Activated T-helper 1 cell treated with anti-CD3 and anti-CD28 coated beads, Interleukin-12 subunit alpha, Interleukin-12 subunit beta, Interleukin-2, Interleukin-4 antibody, amounts not matched to agents 30 ng/mL and 10 ng/mL and 1 ng/mL, durations not matched to agents 14 hours and 24 hours and 36 hours (primary cell): ENCODE measurements around the gene LIMCH1. TPM values are rescaled to one million over a fixed set of nuclear protein-coding genes. Genes with fewer than 3 reads are reported as not detected.

Experiments
- DNase-seq: peaks from one replicate; pipeline ENCODE4 v3.0.0; 2021; ENCODE audit warnings: low spot score
- H3K27ac Mint-ChIP-seq: one replicate; pipeline ENCODE4 v1.8.0; 2021; ENCODE audit warnings: mild to moderate bottlenecking, mixed read lengths
- H3K27me3 Mint-ChIP-seq: one replicate; pipeline ENCODE4 v1.8.0; 2022; ENCODE audit warnings: mild to moderate bottlenecking, moderate library complexity, mixed read lengths; ENCODE audit not compliant: insufficient read depth
- H3K36me3 Mint-ChIP-seq: one replicate; pipeline ENCODE4 v1.8.0; 2021; ENCODE audit warnings: low read depth, mixed read lengths
- H3K4me1 Mint-ChIP-seq: one replicate; pipeline ENCODE4 v1.8.0; 2021; ENCODE audit warnings: low read depth, mixed read lengths
- H3K4me3 Mint-ChIP-seq: one replicate; pipeline ENCODE4 v1.8.0; 2021; ENCODE audit warnings: mild to moderate bottlenecking, moderate library complexity, mixed read lengths
- H3K9me3 Mint-ChIP-seq: one replicate; pipeline ENCODE4 v1.8.0; 2021; ENCODE audit warnings: mixed read lengths
- intact Hi-C: fragments of 100-400 bp; cut with micrococcal nuclease; formaldehyde crosslinking; loops from one replicate; pipeline ENCODE4 v1.15.1; 2024
- total RNA-seq: library from RNA; stranded (reverse); gene quantifications from 2 replicates; pipeline ENCODE4 v1.2.3, GENCODE V29; 2022

The LIMCH1 gene
- total RNA-seq, 1 donor from 2014 or later = not detected

DNA sequence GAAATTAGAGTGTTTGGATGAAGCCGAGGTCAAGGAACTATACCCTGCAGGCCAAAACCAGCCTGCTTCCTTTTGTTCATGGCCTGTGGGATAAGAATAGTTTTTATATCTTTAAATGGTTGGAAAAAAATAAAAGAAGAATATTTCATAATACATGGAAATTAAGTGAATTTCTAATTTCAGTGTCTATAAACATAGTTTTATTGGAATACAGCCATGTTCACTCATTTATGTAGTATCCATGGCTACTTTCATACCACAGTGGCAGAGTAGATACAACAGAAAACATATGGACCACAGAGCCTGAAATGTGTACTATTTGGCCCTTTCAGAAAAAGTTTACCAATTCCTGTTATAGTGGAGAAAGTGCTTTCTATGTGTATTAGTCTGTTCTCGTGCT lies 13.6 kb downstream of the LIMCH1 start:
- Mint-ChIP-seq H3K9me3 (no peaks in the 10 kb centered on the region), H3K4me3 (no peak overlapping the region), H3K27me3 (peaks cover 2% of the 10 kb centered on the region), H3K36me3 (no peaks in the 10 kb centered on the region), H3K27ac (no peak overlapping the region), H3K4me1 (no peaks in the 10 kb centered on the region)
- intact Hi-C loops = no loop called here
- no peak for DNase-seq

DNA sequence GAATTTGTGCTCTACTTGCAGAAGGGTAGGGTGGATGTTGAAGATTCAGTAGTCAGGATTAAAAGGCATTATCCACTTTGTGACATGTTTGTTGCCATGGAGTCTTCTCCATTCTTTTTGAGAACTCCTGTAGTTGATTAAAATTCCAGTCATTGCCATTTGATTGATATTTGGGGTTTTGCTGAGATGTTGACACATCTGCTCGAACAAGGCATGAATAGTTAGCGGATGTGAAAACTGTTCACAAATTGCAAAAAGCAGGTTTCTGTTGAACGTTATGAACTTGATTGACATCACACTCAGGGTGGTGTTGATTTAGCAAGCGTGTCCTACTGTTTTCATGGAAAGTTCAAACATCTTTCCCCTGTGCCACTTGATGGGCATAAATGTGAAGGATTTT lies 16.9 kb downstream of the LIMCH1 start:
- Mint-ChIP-seq H3K27ac (no peak overlapping the region), H3K4me1 (no peaks in the 10 kb centered on the region), H3K36me3 (no peaks in the 10 kb centered on the region), H3K9me3 (no peaks in the 10 kb centered on the region), H3K4me3 (no peak overlapping the region), H3K27me3 (no peaks in the 10 kb centered on the region)
- DNase-seq = no peak
- intact Hi-C loops = loop anchor here (1.0 kb wide), 1 partner anchor 26 kb away; no protein-coding TSS in a partner anchor

DNA sequence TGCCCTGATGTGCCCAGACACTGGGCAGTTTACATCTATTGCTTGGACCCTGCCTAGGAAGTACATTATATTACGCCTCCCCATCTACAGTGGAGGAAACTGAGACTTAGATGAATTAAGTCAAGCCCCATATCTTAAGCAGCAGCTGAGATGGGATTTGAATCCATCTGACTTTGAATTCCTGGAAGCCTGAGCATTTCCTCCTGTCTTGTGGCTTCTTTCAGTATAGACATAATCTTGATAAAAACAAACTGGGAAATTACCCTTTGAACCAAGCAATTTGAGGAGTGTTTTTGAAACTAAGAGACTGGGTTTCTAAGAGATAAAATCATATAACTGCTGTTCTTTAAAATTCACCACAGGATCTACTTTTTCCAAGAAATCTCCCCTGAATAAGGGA lies 18.6 kb downstream of the LIMCH1 start:
- Mint-ChIP-seq H3K4me3 (no peak overlapping the region), H3K27me3 (no peaks in the 10 kb centered on the region), H3K27ac (no peak overlapping the region), H3K36me3 (no peaks in the 10 kb centered on the region), H3K4me1 (no peaks in the 10 kb centered on the region), H3K9me3 (no peaks in the 10 kb centered on the region)
- DNase-seq = no peak
- intact Hi-C loops = no loop called here

DNA sequence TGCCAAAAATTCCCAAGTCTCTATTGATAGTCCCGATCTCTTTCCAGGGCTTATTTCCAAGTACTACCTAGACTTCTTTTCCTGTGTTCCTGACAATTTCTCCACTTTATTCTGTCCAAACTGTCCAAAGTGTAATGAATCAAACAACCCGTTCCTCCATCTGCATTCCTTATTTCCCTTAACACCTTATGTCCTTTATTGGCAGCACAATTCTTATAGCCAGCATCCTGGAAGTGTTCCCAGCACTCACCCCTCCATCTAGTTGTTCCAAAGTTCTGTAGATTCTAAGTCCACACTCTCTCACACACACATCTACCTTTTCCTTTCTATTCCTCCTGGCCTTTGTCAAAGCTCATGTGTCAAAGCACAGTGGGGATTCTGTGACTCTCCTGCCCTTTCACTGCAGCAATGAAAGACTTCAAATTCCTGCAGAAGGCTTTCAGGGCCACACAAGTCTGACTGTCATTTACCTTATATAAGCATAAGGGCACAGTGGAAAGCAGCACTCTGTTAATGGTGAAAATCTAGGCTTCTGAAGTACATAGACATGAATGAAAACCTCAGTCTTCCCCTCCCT lies 22.1 kb downstream of the LIMCH1 start:
- DNase-seq = no peak
- H3K27me3 Mint-ChIP-seq = no peaks in the 10 kb centered on the region
- H3K27ac Mint-ChIP-seq = no peak overlapping the region
- no peaks in the 10 kb centered on the region for H3K36me3 Mint-ChIP-seq
- H3K9me3 Mint-ChIP-seq = no peaks in the 10 kb centered on the region
- intact Hi-C loops = no loop called here
- H3K4me3 Mint-ChIP-seq = no peak overlapping the region
- H3K4me1 Mint-ChIP-seq = no peaks in the 10 kb centered on the region

DNA sequence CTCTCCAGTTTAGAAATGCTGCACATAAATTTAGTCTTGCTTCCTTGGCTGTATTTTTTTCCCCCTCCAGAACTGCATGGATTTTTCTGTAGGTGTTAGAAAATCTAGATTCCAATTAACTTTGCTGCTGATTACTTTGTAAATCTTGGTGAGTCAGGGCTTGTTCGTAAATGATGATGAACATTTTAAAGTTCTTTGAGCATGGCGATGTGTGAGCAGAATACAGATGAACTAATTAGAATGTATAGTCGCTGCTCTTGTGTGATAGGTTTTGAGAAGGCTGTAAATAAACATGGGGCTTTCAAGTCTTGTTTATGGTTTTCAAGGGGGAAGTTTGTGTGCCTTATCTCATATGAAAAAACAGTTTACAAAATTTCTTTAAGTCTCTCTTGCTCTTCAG lies 23.3 kb downstream of the LIMCH1 start:
- H3K36me3 Mint-ChIP-seq = no peaks in the 10 kb centered on the region
- intact Hi-C loops = no loop called here
- no peaks in the 10 kb centered on the region for H3K27me3 Mint-ChIP-seq
- no peak for DNase-seq
- no peaks in the 10 kb centered on the region for H3K9me3 Mint-ChIP-seq
- no peak overlapping the region for H3K27ac Mint-ChIP-seq
- H3K4me1 Mint-ChIP-seq = no peaks in the 10 kb centered on the region
- no peak overlapping the region for H3K4me3 Mint-ChIP-seq

DNA sequence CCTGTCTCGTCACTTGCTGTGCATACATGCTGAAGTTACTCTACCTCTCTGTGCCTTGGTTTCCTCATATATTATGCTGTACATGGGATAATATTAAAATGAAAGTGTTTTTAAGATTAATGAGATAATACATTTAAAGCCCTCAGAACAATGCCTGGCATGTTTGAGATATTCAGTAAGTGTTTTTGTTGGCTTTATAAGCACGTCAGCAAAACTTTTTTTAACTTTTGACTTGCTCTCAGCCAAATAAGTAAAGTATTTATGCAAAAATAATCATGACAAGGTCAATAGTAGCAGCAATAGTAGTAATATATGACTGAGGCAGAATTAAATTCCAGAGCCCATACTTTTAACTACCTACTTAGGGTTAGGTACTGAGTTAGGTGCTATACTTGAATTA lies 29.2 kb downstream of the LIMCH1 start:
- Mint-ChIP-seq H3K4me3 (no peak overlapping the region), H3K4me1 (no peaks in the 10 kb centered on the region), H3K27me3 (no peaks in the 10 kb centered on the region), H3K36me3 (no peaks in the 10 kb centered on the region), H3K9me3 (no peaks in the 10 kb centered on the region), H3K27ac (no peak overlapping the region)
- no peak for DNase-seq
- intact Hi-C loops = no loop called here

DNA sequence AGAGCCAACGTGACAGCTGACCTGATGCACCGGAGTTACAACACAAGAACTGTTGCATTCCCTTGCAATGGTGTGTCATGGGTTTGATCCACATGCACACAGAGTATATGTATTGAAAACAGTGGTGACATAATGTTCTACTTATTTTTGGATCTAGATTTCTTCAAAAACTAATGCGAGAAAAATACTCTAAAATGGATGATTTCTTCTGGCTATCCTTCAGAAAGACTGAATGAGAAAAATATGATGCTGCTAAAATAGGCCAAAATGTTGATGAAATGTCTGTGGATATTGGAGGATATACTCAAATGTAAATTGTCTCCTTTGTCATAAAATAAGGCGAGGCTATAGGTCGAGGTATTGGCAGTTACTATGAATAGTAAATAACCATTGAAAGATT lies 30.4 kb downstream of the LIMCH1 start:
- Mint-ChIP-seq H3K36me3 (no peaks in the 10 kb centered on the region), H3K4me3 (no peak overlapping the region), H3K9me3 (no peaks in the 10 kb centered on the region), H3K27ac (no peak overlapping the region), H3K27me3 (no peaks in the 10 kb centered on the region), H3K4me1 (no peaks in the 10 kb centered on the region)
- no peak for DNase-seq
- intact Hi-C loops = no loop called here

DNA sequence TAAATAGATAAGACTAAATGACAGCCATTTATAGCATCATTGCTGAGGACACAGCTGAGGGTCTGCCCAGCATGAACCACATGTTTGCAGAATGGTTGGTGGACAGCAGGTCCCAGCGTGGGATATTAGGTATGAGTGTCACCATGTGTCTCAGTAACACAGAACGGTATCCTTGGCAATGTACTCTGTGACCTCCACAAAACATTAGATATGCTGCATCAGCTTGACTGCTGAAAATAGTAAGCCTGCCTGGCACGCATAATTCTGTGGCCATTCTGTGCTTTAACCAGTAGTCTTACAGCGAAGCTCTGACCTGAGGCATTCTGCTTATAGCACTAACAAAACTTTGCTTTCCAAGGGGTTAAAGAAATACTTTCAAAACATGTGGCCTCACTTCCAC lies 32.0 kb downstream of the LIMCH1 start:
- Mint-ChIP-seq H3K4me3 (no peak overlapping the region), H3K36me3 (no peaks in the 10 kb centered on the region), H3K9me3 (no peaks in the 10 kb centered on the region), H3K27me3 (no peaks in the 10 kb centered on the region), H3K27ac (no peak overlapping the region), H3K4me1 (no peaks in the 10 kb centered on the region)
- DNase-seq = no peak
- intact Hi-C loops = no loop called here

DNA sequence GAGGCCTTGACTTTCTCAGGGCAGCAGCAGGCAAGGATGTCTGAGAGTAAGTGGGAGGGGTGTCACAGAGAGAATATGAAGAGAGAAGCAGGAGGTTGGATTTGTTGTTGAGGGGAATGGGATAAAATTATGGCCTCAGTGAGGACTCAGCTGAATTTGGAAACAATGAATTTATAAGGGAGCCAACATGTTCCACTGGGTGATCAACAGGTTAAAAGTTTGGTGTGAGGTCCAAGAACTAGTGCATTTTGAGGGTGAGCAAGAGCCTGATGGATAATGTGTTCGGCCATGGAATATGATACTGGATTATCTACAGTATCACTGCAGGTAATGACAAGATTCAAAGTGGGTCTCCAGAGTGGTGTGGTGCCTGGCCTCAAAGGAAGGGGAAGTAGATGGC lies 33.5 kb downstream of the LIMCH1 start:
- no peaks in the 10 kb centered on the region for H3K4me1 Mint-ChIP-seq
- intact Hi-C loops = no loop called here
- no peak for DNase-seq
- H3K9me3 Mint-ChIP-seq = no peaks in the 10 kb centered on the region
- no peaks in the 10 kb centered on the region for H3K36me3 Mint-ChIP-seq
- H3K4me3 Mint-ChIP-seq = no peak overlapping the region
- no peak overlapping the region for H3K27ac Mint-ChIP-seq
- no peaks in the 10 kb centered on the region for H3K27me3 Mint-ChIP-seq

DNA sequence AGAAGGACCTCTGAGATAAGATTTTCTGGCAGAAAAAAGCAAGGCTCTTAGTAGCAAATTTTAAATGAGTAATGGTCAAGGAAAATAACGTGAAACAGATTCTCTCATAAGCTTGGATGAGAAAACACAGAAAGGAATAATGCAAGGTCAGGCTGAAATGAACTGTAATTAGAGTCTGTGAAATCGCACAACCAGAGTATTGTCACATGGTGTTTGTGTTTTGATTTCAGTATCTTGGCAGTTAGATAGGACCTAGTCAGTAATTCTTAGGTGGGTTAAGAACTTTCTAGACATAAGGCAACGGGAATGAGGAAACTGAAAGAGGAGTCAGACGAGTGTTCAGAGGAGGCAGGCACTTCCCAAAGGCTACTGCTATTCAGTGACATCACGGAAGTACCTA lies 34.6 kb downstream of the LIMCH1 start:
- no peaks in the 10 kb centered on the region for H3K9me3 Mint-ChIP-seq
- H3K27ac Mint-ChIP-seq = no peak overlapping the region
- H3K27me3 Mint-ChIP-seq = no peaks in the 10 kb centered on the region
- H3K4me3 Mint-ChIP-seq = no peak overlapping the region
- no peak for DNase-seq
- intact Hi-C loops = no loop called here
- H3K36me3 Mint-ChIP-seq = no peaks in the 10 kb centered on the region
- H3K4me1 Mint-ChIP-seq = no peaks in the 10 kb centered on the region

DNA sequence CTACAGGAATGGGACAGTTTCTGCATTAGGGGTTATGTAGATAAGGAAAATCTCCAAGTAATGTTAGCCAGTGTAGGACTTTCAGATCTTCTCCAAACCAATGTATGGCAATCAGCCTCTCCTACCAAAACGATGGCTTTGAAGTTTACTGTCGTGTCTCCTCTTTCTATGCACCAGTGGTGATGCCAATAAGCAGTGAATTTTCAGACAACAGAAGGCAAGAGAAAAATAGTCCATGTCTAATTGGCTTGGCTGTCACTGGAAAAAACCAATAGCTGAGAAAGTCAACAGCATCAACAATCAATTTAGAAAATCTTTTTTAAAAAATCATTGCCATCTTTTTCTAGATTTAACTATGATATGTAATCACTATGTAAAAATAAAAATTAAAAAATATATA lies 35.0 kb downstream of the LIMCH1 start:
- Mint-ChIP-seq H3K27ac (no peak overlapping the region), H3K27me3 (no peaks in the 10 kb centered on the region), H3K4me3 (no peak overlapping the region), H3K36me3 (no peaks in the 10 kb centered on the region), H3K9me3 (no peaks in the 10 kb centered on the region), H3K4me1 (no peaks in the 10 kb centered on the region)
- intact Hi-C loops = no loop called here
- no peak for DNase-seq

DNA sequence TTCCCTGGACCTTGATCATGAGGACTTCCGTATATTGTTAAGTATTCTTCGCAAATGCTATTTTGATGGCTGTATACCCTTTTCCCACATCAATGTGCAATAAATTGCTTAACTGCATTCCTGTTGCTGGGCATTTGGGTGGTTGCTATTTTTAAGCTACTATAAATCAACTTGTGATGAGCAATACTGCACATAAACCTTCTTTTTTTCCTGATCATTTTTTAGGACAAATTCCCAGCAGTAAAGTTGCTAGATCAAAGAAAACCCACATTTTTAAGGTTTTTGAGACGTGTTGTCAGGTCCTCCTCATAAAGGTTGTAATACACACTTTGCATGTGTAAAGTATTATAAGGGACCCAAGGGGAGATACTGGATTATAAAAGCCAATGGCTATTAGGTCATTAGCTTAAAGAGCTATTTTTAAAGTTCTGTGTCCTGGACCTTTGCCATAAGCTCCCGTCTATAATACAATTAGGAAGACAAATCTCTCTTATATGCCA lies 35.6 kb downstream of the LIMCH1 start:
- no peak overlapping the region for H3K4me3 Mint-ChIP-seq
- H3K27me3 Mint-ChIP-seq = no peaks in the 10 kb centered on the region
- H3K36me3 Mint-ChIP-seq = no peaks in the 10 kb centered on the region
- intact Hi-C loops = no loop called here
- H3K9me3 Mint-ChIP-seq = no peaks in the 10 kb centered on the region
- H3K4me1 Mint-ChIP-seq = no peaks in the 10 kb centered on the region
- no peak overlapping the region for H3K27ac Mint-ChIP-seq
- no peak for DNase-seq

DNA sequence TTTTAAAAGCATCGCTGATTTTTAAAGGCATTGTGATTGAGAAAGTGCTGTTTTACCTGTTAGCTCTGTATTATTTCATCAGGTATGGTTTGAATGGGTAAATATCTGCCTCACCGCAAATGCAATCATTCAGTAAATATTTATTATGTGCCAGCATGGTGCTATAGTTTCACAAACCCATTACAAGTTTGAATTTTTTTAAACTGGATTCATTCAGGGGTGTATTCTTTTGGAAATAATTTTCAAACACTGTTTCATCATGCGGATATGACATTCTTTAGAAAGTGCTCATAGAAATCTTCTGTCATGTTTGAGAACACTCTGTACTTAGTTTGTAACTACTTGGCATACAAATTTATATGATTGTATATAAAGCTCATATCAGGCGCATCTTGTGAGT lies 37.2 kb downstream of the LIMCH1 start:
- H3K27ac Mint-ChIP-seq = no peak overlapping the region
- H3K9me3 Mint-ChIP-seq = no peaks in the 10 kb centered on the region
- no peaks in the 10 kb centered on the region for H3K27me3 Mint-ChIP-seq
- H3K4me3 Mint-ChIP-seq = no peak overlapping the region
- no peak for DNase-seq
- H3K4me1 Mint-ChIP-seq = no peaks in the 10 kb centered on the region
- H3K36me3 Mint-ChIP-seq = no peaks in the 10 kb centered on the region
- intact Hi-C loops = no loop called here

DNA sequence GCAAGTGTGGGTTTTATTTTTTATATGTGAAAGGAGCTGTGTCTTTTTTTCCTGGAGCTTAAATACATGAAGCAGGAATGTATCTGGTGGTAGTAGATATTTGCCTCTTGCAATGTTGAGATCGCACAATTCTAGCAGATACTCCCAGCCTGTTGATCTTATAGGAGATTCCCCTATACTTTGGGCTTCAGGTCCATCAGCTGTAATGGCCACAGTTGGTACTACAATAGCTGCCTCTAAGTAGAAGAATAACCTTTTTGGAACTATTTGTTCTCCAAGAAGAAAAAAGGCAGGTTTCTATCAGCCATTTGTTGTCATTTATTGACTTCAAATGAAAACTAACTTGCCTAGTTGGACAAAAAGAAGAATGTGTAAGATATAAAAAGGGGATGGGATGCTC lies 37.7 kb downstream of the LIMCH1 start:
- no peaks in the 10 kb centered on the region for H3K27me3 Mint-ChIP-seq
- intact Hi-C loops = no loop called here
- H3K36me3 Mint-ChIP-seq = no peaks in the 10 kb centered on the region
- no peaks in the 10 kb centered on the region for H3K9me3 Mint-ChIP-seq
- no peak overlapping the region for H3K4me3 Mint-ChIP-seq
- H3K4me1 Mint-ChIP-seq = no peaks in the 10 kb centered on the region
- no peak for DNase-seq
- H3K27ac Mint-ChIP-seq = no peak overlapping the region
